Vagina (tissue), 2 donors: Measurements from ENCODE around the gene ITFG1.

ENCODE experiments used
- CTCF ChIP-seq, 3 experiments: fragments of 450-650 bp in 2 of 3; fragments of 200-600 bp in 1 of 3; sonication (generic) in 1 of 3; IDR thresholded peaks; one replicate each; pipeline ENCODE4 v1.5.1; 2017 to 2019; ENCODE audit warnings: antibody characterized with exemption in 3 of 3, mild to moderate bottlenecking in 2 of 3, moderate library complexity in 2 of 3
- POLR2A ChIP-seq, 2 donors: fragments of 450-650 bp; IDR thresholded peaks; one replicate each; pipeline ENCODE4 v1.6.1; 2017; ENCODE audit warnings: antibody characterized with exemption in 2 of 2, mild to moderate bottlenecking in 2 of 2, moderate library complexity in 2 of 2

DNA sequence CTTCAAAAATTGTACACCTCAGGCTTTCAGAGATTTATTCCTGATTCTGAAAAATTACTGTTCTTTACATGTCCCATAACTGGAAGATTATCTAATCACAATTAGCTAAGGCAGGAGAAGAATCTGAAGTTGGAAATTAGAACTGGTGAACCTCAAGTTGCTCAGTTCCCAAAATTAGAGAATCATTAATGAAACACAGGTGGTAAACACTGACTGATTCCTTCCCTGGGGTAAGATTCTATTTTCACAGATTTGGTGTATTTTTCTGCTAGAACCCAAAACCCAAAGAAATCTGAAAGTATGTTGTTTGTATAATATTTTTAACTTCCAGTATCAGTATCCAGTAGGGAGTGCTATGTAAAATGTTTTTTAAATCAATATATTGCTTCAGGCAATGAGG lies 26.0 kb upstream of the ITFG1 start:
- no peak for TF ChIP-seq CTCF (IDR thresholded peaks at IDR 0.05)
- no peak for TF ChIP-seq POLR2A (IDR thresholded peaks at IDR 0.05)
